Fibroblast of the aortic adventitia (primary cell): ENCODE measurements around the gene ZNF619. TPM values are rescaled to one million over a fixed set of nuclear protein-coding genes. Genes with fewer than 3 reads are reported as not detected.

Source experiments
- DNase-seq: peaks from one replicate; pipeline ENCODE4 v3.0.0-alpha.2; 2010; ENCODE audit warnings: low read depth
- H3K4me3 ChIP-seq: 2 replicates; pipeline ENCODE4 v1.5.1; 2011; ENCODE audit warnings: low read depth, mild to moderate bottlenecking, control low read depth, low read length, moderate library complexity
- CTCF ChIP-seq: IDR thresholded peaks from 2 replicates; pipeline ENCODE4 v1.5.1; 2011; ENCODE audit warnings: mild to moderate bottlenecking, low read length, control low read depth, inconsistent platforms; ENCODE audit not compliant: insufficient read depth
- small RNA-seq: library from RNA; depleted of rRNA; stranded (forward); fragments of <200 nt; gene quantifications from one replicate; pipeline ENCODE3, GENCODE V24; 2012
- total RNA-seq: library from RNA; depleted of rRNA; stranded (reverse); fragments of >200 nt; gene quantifications from 2 replicates; pipeline ENCODE4 v1.2.3, GENCODE V29; 2012; ENCODE audit warnings: low replicate concordance

Gene ZNF619
- total RNA-seq, 1 donor = 7.1 TPM

- no peak overlapping the region for H3K4me3 ChIP-seq
These were observed 46.9 kb downstream of the ZNF619 start for GRCh38 chr3:40523781-40524180.

GRCh38 chr3:40524222-40524567, 47.3 kb downstream of the ZNF619 start:
- no peak for TF ChIP-seq CTCF
- no peak for DNase-seq
- H3K4me3 ChIP-seq = peak overlapping the region; percentile 87

More at GRCh38 chr3:40523781-40524180, 46.9 kb downstream of the ZNF619 start:
- no peak for DNase-seq
- no peak for TF ChIP-seq CTCF

GRCh38 chr3:40524568-40525285, 47.8 kb downstream of the ZNF619 start, which contains the start of gene ZNF621:
ZNF621 (plus strand) TSS chr3:40524960; CDS start chr3:40525841, 881 bp downstream.
- no peak for TF ChIP-seq CTCF
- DNase-seq = peak; percentile 82
- peak within 1 kb of the TSS; percentile 87 for H3K4me3 ChIP-seq

GRCh38 chr3:40528426-40528825, 51.5 kb downstream of the ZNF619 start:
- DNase-seq = no peak
- no peak for TF ChIP-seq CTCF
- no peak overlapping the region for H3K4me3 ChIP-seq

GRCh38 chr3:40532252-40532651, 55.3 kb downstream of the ZNF619 start:
- no peak overlapping the region for H3K4me3 ChIP-seq
- TF ChIP-seq CTCF = no peak
- DNase-seq = no peak

- no peak for DNase-seq
- TF ChIP-seq CTCF = no peak
- no peak overlapping the region for H3K4me3 ChIP-seq
These were observed 57.4 kb downstream of the ZNF619 start for GRCh38 chr3:40534283-40534682.

Small RNAs within 50 kb of the gene (small RNA-seq; reads per million reads assigned to genes)
- not detected for gene RNU5B-2P

Other genes starting within 250 kb of the ZNF619 start
- gene EIF1B, start 167.4 kb upstream of the ZNF619 start, total RNA-seq = 9.4 and 34.4 TPM in 2 replicates
- 0.36 TPM in 1 of 2 replicates, not detected in the other for gene ENTPD3, start 89.9 kb upstream of the ZNF619 start, total RNA-seq
- 102 and 722 TPM in 2 replicates for gene RPL14, start 19.8 kb upstream of the ZNF619 start, total RNA-seq
- gene ZNF620, start 28.9 kb downstream of the ZNF619 start, total RNA-seq = 0.65 and 0.99 TPM in 2 replicates
- gene ZNF621, start 47.8 kb downstream of the ZNF619 start, total RNA-seq = 13.0 and 21.8 TPM in 2 replicates